ENCODE results near the gene KAZN.

KAZN gene

DNA sequence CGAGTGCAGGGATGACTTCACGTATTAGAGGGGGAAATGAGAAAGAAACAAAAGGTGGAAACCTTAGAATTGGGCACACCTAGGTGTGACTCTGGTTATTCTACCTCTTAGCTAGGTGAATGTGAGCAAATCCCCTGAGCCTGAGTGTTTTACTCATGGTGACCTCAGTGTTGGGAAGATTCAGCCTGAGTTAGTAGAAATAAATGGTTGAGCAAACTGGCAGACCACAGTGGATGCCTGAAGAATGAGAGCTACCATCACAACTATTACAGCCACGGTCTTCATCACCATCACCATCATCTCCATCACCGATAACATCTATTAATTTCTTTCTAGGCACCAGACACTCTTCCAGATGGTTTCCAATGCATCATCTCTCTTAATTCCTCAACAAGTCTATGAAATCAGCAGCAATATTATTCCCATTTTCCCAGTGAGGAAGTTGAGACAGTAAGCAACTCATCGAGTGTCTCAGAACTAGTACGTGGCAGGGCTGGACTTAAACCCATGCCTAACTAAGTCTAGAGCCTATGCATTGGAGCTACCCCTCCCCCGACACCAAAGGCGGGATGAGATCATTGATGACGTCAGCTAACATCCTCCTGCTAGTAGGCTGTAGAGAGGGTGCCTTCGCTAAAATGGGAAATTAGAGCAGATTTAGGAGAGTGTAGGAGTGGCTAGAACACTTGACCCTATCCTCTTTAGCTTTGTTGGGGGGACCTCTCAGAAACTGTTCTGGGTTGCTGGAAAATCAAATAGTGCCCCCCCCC lies 7.9 kb upstream of the KAZN start:
- no peak for DNase-seq

GRCh38 chr1:14591600-14591999 lies 6.9 kb upstream of the KAZN start:
- DNase-seq, result no peak

DNA sequence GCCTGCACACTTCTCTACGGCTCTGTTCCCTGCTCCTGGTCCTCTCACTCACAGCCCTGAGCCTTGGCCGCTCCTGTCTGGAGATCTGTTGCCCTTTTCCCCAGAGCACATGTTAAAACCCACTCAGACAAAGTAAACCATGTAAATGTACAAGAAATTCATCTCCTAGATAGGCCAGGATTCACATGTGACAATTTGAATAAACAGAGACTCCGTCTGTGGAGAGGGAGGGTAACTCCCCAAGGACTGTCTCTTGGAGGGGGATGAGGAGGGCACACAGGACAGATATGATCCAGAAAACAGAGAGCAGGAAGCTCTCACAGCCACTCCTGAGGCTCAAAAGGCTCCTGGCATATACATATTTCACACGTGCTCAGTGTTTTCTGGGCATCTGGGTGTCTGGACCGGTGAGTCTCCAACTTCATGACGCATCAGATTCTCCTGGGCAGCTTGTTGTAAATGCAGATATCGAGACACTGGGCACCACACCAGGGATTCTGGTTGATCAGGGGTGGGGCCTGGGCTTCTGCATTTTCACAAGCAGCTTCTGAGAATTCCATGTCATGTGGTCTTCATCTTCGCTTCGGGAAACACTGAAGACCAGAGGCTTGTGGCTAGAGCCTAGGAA lies 6.4 kb upstream of the KAZN start:
- no peak for DNase-seq

DNA sequence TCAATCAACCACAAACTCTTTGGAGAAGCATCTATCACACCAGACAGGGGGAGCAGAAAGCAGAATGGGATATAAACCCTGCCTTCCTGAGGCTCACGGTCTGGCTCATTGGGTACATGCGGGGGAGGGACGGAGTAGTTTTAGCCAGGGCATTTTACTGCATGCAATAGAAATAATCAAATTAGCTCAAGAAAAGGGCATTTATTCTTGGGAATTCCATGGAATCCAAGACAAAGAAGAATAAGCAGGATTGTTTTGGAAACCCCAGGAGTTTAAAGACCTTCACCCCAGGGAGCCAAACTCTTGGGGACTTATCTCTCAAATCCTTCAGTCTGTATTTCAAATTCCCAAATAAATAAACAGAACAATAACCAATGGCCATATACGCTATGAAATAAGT lies 5.2 kb upstream of the KAZN start:
- DNase-seq, result no peak

DNA sequence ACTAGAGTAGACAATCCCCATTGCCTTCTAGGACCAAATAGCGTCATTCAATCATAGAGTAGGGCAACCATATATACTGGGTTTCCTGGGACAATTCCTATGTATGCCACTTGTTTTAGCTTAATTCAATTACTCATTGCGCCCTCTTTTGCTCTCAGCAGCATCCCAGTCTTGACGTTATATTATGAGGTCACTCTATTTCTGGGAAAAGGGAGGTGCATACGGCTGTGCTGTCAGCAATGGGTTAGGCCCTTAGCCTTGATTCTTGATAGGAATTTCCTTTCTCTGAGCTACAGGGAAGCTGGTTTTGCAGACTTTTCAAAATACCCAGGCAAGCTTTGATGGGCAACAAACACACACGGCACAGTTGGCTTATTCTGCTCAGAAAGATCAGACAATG lies 4.4 kb upstream of the KAZN start:
- no peak for DNase-seq

DNA sequence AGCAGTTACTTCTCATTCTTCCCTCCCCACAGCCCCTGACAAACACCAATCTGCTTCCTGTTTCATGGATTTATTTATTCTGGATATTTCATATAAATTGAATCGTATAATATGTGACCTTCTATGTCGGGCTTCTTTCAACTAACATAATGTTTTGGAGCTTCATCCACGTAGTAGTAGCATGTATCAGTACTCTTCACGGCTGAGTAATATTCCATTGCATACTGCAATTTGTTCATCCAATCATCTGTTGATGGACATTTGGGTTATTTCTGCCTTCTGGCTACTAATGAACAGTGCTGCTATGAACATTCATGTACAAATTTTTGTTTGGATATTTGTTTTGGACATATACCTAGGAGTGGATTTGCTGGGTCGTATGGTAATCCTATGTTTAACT lies 1.9 kb upstream of the KAZN start:
- no peak for DNase-seq

DNA sequence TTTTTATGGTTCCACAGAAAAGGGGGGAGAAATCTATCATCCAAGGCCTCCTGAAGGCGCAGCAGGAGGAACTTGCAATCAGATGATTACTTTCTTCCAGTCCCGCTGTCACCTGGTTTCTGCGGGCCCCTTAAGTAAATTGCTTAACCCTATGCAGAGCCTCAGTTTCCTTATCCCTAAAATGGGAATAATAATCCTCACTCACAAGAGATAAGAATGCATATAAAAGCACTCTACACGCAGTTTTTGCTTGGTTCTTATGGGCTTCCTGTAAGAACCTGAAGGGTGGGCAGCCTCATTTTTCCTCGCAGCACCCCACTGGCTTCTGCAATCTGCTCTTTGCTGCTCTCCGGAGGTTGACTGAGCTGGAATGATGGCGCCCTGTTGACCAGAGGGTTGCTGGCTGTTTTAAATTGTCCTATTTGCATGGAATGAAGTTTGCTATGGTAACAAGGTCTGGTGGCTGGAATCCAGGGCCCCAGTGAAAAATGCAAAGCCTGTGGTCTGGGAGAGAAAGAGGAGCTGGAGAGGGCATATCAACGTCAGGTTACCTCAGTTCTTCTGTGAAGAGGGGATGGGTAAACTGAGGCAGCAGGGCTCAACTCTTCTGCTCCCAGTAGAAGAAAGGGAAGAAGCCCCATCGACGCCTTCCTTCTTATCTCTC lies 1.0 kb upstream of the KAZN start:
- no peak for DNase-seq

DNA sequence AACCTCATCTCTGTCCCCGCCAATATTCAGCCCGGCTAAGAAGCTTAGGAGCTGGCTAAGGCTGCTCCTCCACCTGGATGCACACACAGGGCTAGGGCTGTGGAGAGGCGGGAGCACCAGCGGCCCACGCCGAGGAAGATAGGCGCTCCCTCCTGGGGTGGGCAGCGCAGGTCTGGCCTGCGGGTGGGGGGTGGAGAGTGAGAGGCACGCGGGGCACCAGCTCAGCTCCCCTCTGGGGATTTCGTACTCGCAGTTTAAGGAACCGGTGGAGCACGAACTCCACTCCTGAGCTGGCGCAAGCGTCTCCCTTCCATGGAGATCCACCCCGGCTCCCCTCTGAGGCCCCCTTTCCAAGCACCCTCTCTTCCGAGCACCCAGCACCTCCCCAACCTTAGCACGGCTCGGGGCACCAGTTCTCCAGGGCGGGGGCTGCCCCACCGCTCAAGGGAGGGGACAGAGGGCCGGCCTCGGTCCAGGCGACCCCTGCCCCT lies 433 bp upstream of the KAZN start:
- DNase-seq, result no peak

DNA sequence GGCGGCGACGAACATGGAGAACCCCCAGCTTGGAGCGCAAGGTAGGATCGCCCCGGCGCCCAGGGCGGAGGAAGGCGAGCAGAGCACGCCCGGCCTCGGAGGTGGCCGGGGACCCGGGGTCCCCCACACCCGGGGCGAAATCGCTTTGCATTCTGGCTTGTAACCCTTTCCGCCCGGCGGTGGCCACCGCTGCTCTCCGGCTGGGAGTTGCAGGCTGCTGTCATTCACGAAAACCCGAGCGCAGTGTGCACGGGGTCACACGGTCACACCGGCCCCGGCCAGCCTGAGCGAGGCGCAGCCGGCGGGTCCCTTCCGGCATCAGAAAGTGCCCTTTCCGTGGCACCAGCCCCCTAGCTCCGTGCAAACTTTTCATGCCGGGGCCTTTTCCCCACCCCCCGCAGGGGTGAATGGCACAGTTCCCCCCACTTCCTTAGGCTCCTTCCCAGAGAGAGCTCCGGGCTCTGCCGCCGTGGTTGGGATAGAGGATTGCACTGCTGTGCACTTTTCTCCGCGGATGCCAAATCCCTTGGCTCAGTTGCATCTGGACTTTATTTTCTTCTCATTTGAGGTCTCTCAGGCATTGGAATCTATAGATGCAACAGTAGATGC lies 802 bp downstream of the KAZN start:
- no peak for DNase-seq

GRCh38 chr1:14599800-14600199 lies 1.3 kb downstream of the KAZN start:
- DNase-seq, result no peak

DNA sequence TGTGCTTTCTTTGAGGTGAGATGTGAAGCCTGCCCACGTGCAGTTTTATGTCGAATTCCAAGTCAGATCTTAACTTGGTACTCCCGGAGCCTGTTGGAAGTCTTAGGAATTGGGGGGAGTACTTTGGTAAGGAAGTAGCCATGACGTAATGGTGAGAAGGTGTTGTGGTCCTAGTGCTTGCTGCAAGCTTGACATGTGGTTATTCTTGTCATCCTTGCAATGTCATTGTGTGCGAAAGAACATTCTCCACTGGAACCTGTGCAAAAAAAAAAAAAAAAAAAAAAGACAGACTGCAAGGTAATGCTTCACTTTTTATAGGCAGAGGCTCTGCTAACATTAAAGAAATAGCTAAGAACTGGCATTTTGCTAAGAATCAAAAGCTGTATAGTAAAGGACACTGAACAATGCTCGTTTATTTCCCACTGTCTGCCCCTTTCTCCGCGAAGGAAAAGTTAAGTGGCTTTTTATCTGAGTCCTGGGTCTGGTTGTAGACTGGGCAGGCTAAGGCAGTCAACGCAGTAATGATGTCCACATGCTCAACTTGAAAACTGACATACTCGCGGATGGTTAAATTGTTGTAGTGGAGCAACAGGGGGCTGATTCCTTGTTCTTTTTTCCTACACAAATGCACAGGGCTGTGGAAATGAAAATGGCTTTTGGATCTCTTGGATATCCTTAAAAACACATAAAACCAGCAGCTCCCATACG lies 2.1 kb downstream of the KAZN start:
- DNase-seq, result no peak

DNA sequence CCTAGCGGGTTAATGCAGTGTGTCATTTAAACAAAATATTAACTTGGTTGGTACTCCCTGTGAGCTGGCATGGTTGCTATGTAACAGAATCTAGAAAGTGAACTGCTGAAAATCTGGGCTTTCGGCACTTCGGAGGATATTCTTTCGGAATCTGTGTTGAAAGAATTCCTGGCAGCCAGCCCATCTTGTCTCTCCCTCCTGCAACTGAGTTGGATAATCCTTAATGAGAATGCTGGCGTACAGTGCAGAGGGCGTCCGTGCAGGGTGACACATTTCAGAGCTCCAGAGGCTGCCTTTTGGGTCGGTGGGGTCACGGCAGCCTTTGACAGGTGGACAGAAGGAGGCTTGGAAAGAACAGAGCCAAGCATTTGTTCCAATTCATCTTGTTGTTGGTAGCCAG lies 3.7 kb downstream of the KAZN start:
- no peak for DNase-seq

- DNase-seq, result no peak
These were observed 5.2 kb downstream of the KAZN start for GRCh38 chr1:14603645-14604044.

GRCh38 chr1:14604414-14604813 lies 5.9 kb downstream of the KAZN start:
- DNase-seq, result no peak

DNA sequence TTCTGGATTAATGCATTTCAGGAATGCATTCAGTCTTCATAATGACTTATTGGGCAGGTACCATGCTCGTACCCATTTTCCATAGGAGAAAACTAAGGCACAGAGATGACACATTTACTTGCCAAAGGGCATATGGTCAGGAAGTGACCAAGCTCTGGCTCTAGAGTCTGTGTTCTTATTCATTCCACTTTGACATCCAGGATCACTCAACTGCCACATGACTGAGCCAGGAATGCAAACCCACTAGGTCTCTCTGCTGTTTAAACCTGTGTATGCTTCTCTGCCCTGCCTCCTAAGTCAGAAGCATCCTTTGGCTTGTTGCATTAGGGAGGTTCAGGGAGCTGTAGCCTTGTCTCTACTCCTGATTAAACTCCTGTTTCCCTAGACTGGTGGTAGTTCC lies 7.5 kb downstream of the KAZN start:
- no peak for DNase-seq

GRCh38 chr1:14606632-14607031 lies 8.1 kb downstream of the KAZN start:
- no peak for DNase-seq

- no peak for DNase-seq
These were observed 8.8 kb downstream of the KAZN start for GRCh38 chr1:14607295-14607694.

GRCh38 chr1:14608308-14608707 lies 9.8 kb downstream of the KAZN start:
- DNase-seq, result no peak

- no peak for DNase-seq
These were observed 12.3 kb downstream of the KAZN start for GRCh38 chr1:14610761-14611160.

DNA sequence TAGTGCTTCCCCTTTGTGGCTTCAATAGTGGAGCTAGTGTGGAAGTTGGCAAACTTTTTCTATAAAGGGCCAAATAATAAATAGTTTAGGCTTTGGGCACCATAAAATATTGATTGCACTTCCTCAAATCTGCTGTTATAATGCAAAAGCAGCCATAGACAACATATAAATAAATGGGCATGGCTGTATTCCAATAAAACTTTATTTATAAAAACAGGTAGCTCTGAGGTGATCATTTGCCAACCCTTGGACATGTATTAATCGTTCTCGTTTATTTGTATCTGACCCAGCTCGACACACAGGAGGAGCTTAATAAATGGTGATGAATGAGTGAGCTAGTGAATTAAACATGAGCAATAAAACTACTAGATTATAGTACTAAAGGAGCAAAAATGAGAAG lies 13.3 kb downstream of the KAZN start:
- DNase-seq, result no peak

DNA sequence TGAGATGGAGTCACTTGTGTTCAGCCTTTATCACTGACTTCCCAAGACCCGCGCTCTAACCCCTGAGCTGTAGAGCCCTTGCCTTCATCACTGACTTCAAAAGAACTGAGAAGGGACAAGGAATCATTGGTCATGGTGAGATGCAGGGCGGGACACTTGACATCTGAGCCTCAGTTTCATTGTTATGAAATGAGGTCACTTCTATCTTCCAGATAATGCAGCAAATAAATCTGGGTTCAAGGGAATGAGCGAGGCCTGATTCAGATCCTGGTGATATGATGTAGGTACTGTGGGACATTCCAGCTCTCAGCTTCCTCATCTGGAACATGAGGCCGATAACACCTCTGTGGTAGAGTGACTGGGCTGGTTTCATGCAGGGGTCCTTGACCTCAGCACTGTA lies 13.8 kb downstream of the KAZN start:
- no peak for DNase-seq

DNA sequence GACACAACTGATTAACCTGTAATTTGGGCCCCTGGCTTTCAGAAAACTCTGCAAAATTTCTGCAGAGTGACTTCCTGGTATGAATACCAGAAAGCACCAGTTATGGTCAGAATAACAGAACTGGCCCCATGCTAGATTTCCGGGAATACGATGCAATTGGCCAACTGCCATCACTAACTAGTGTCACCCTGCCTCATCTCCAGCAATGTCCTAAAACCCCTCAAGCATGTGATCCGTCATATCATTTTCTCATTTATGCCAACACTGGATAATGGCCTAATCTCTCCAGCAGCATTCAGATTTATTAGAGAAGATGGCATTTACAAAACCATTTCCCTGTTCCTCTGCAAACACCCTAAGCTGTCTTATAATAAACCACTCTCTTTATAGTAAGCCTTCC lies 15.4 kb downstream of the KAZN start:
- no peak for DNase-seq

- no peak for DNase-seq
These were observed 15.9 kb downstream of the KAZN start for GRCh38 chr1:14614341-14614740.
